ENCODE measurements around the gene POC1B.

Gene POC1B

GRCh38 chr12:89414322-89414721, 111.5 kb downstream of the POC1B start:
- no peak overlapping the region for H3K27ac ChIP-seq
- no peak overlapping the region for H3K4me3 ChIP-seq (ENCODE audit: low read depth in 1 of 2, low read length in 1 of 2)
- TF ChIP-seq, protein P1, sequence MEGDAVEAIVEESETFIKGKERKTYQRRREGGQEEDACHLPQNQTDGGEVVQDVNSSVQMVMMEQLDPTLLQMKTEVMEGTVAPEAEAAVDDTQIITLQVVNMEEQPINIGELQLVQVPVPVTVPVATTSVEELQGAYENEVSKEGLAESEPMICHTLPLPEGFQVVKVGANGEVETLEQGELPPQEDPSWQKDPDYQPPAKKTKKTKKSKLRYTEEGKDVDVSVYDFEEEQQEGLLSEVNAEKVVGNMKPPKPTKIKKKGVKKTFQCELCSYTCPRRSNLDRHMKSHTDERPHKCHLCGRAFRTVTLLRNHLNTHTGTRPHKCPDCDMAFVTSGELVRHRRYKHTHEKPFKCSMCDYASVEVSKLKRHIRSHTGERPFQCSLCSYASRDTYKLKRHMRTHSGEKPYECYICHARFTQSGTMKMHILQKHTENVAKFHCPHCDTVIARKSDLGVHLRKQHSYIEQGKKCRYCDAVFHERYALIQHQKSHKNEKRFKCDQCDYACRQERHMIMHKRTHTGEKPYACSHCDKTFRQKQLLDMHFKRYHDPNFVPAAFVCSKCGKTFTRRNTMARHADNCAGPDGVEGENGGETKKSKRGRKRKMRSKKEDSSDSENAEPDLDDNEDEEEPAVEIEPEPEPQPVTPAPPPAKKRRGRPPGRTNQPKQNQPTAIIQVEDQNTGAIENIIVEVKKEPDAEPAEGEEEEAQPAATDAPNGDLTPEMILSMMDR (IDR thresholded peaks at IDR 0.05): no peak
- no peaks in the 10 kb centered on the region for H3K27me3 ChIP-seq
- H3K9me3 ChIP-seq: no peaks in the 10 kb centered on the region
- no peaks in the 10 kb centered on the region for H3K36me3 ChIP-seq
- peaks cover 15 to 16% of the 10 kb centered on the region in 2 experiments for H3K4me1 ChIP-seq (ENCODE audit: control insufficient read depth in 1 of 2, insufficient read depth in 1 of 2, low read depth in 1 of 2, low read length in 1 of 2)

- Histone ChIP-seq H3K4me1 (ENCODE audit: control insufficient read depth in 1 of 2, insufficient read depth in 1 of 2, low read depth in 1 of 2, low read length in 1 of 2) (peaks cover 4 to 6% of the 10 kb centered on the region in 2 experiments), H3K36me3 (no peaks in the 10 kb centered on the region), H3K27me3 (no peaks in the 10 kb centered on the region), H3K9me3 (no peaks in the 10 kb centered on the region), H3K27ac (no peak overlapping the region), H3K4me3 (ENCODE audit: low read depth in 1 of 2, low read length in 1 of 2) (no peak overlapping the region)
- TF ChIP-seq, protein P1 (IDR thresholded peaks at IDR 0.05): no peak
Measured at GRCh38 chr12:89413234-89413633, 112.6 kb downstream of the POC1B start.

- Histone ChIP-seq H3K27me3 (no peaks in the 10 kb centered on the region), H3K9me3 (no peaks in the 10 kb centered on the region), H3K27ac (no peak overlapping the region), H3K36me3 (no peaks in the 10 kb centered on the region), H3K4me3 (ENCODE audit: low read depth in 1 of 2, low read length in 1 of 2) (no peak overlapping the region), H3K4me1 (ENCODE audit: control insufficient read depth in 1 of 2, insufficient read depth in 1 of 2, low read depth in 1 of 2, low read length in 1 of 2) (peaks cover 3 to 4% of the 10 kb centered on the region in 2 experiments)
- TF ChIP-seq, protein P1 (IDR thresholded peaks at IDR 0.05): no peak
Measured at GRCh38 chr12:89412665-89413064, 113.2 kb downstream of the POC1B start.

GRCh38 chr12:89411846-89412245, 114.0 kb downstream of the POC1B start:
- peaks cover under 1 to 3% of the 10 kb centered on the region in 2 experiments for H3K4me1 ChIP-seq (ENCODE audit: control insufficient read depth in 1 of 2, insufficient read depth in 1 of 2, low read depth in 1 of 2, low read length in 1 of 2)
- TF ChIP-seq, protein P1 (IDR thresholded peaks at IDR 0.05): no peak
- no peaks in the 10 kb centered on the region for H3K9me3 ChIP-seq
- H3K27ac ChIP-seq: no peak overlapping the region
- H3K27me3 ChIP-seq: no peaks in the 10 kb centered on the region
- H3K36me3 ChIP-seq: no peaks in the 10 kb centered on the region
- H3K4me3 ChIP-seq (ENCODE audit: low read depth in 1 of 2, low read length in 1 of 2): no peak overlapping the region

- H3K9me3 ChIP-seq: no peaks in the 10 kb centered on the region
- H3K36me3 ChIP-seq: no peaks in the 10 kb centered on the region
- peaks cover 0 to 3% of the 10 kb centered on the region in 2 experiments for H3K4me1 ChIP-seq (ENCODE audit: control insufficient read depth in 1 of 2, insufficient read depth in 1 of 2, low read depth in 1 of 2, low read length in 1 of 2)
- no peak overlapping the region for H3K27ac ChIP-seq
- TF ChIP-seq, protein P1 (IDR thresholded peaks at IDR 0.05): no peak
- H3K27me3 ChIP-seq: no peaks in the 10 kb centered on the region
- H3K4me3 ChIP-seq (ENCODE audit: low read depth in 1 of 2, low read length in 1 of 2): no peak overlapping the region
Measured at GRCh38 chr12:89411234-89411633, 114.6 kb downstream of the POC1B start.
